ENCODE data around the gene ERFL. TPM values are rescaled to one million over a fixed set of nuclear protein-coding genes. Genes with fewer than 3 reads are reported as not detected.

ERFL gene
- total RNA-seq, 1 donor from 2014 or later, result not detected

DNA sequence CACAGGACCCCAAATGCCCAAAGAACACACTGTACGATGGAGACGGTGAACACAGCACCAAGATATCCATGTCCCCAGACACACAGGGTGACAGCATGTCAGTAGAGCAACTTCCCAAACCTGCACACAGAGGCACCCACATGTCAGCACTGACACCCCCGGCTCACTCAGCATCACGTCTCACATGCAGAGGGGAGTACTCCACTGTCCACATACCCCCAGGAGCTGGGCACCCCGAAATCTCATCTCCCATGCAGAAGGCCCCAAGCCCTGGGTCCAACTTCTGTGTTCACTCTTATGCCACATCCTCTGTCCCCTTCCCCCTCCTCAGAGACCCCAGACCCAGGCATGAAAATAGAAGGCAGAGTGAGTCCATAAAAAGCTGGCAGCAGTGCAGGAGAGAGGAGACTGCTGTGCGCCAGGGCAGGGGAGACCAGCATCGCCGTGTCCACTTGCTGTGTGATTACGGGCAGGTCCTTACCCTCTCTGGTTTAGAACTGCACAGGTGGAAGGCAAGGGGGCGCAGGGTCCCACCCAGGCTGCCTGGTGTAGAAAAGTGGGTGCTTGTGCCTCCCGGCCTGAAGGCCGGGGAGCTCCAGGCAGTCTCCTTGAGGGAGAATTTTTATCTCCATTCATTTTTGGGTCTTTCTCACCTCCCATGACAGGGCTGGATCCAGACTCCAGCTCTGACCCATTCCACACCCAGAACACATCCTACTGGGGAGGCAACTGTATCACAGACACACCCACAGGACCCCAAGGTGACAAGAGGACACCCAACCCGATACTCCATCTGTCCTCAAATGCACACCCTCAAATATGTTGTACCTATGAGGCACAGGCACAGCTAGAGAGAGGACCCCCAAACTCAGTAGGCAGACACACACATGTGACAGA, 17.0 kb downstream of the ERFL start:
- Histone ChIP-seq H3K4me3 (ENCODE audit: low read depth, low read length) (no peak overlapping the region), H3K36me3 (ENCODE audit: control insufficient read depth, insufficient read depth, low read length) (no peaks in the 10 kb centered on the region), H3K27me3 (ENCODE audit: control insufficient read depth, insufficient read depth, low read length) (peaks cover 57% of the 10 kb centered on the region)
- no peak for DNase-seq (ENCODE audit: low read depth)
- TF ChIP-seq, protein P1, sequence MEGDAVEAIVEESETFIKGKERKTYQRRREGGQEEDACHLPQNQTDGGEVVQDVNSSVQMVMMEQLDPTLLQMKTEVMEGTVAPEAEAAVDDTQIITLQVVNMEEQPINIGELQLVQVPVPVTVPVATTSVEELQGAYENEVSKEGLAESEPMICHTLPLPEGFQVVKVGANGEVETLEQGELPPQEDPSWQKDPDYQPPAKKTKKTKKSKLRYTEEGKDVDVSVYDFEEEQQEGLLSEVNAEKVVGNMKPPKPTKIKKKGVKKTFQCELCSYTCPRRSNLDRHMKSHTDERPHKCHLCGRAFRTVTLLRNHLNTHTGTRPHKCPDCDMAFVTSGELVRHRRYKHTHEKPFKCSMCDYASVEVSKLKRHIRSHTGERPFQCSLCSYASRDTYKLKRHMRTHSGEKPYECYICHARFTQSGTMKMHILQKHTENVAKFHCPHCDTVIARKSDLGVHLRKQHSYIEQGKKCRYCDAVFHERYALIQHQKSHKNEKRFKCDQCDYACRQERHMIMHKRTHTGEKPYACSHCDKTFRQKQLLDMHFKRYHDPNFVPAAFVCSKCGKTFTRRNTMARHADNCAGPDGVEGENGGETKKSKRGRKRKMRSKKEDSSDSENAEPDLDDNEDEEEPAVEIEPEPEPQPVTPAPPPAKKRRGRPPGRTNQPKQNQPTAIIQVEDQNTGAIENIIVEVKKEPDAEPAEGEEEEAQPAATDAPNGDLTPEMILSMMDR (IDR thresholded peaks at IDR 0.05; ENCODE audit: insufficient read depth, low read length, poor library complexity, severe bottlenecking), result no peak

DNA sequence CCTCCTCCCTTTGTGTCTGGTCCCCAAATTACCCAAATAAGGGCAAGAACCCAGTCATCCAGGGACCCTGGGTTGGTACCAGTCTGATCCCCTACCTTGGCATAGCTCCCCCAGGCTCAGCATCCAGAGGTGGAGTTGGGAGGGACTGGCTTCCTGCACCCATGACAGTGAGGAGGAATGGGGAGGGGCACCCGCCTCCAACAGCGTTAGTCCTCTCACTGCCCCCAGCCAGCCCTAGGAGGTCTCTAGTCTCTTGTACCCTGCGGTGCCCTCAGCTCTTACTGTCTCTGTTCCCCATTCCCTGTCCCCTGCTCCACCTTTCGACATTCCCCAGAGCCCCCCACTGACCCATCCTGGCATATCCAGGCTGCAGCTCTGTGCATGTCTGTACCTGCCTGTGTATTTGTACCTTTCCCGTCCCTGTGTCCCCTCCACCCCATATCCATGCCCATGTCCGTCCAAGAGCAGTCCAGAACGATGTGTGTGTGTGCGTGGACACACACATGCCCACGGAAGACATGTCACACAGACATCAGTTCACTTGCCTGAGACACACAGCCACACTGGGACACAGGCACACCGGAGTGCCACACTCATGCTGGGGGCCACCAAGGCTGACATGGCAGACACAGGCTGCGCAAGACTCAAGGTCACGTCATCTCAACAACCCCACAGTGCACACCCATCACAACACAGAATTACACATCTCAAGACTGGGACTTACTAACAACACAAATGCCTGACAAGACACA, 17.8 kb downstream of the ERFL start:
- TF ChIP-seq, protein P1 (IDR thresholded peaks at IDR 0.05; ENCODE audit: insufficient read depth, low read length, poor library complexity, severe bottlenecking), result no peak
- no peak for DNase-seq (ENCODE audit: low read depth)
- H3K4me3 ChIP-seq (ENCODE audit: low read depth, low read length), result no peak overlapping the region
- H3K27me3 ChIP-seq (ENCODE audit: control insufficient read depth, insufficient read depth, low read length), result peaks cover 50% of the 10 kb centered on the region
- H3K36me3 ChIP-seq (ENCODE audit: control insufficient read depth, insufficient read depth, low read length), result no peaks in the 10 kb centered on the region

DNA sequence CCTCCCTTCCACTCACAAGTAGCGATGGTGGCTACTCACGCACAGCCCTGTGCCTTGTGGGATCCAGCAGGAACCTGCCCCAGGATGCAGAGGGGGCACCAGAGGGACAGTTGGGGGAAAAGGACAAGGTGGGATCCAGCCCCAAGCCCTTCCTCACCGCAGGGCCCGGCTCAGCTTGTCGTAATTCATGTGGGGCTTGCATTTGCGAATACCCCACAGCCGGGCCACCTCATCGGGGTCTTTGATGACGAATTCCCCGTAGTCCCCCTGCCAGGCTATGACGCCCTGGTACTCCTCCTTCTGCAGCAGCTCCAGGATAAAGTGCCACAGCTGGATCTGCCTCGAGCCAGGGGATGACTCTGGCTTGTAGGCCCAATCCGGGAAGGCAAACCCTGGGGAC, 18.5 kb downstream of the ERFL start:
- Histone ChIP-seq H3K4me3 (ENCODE audit: low read depth, low read length) (no peak overlapping the region), H3K27me3 (ENCODE audit: control insufficient read depth, insufficient read depth, low read length) (peaks cover 45% of the 10 kb centered on the region), H3K36me3 (ENCODE audit: control insufficient read depth, insufficient read depth, low read length) (no peaks in the 10 kb centered on the region)
- DNase-seq (ENCODE audit: low read depth), result no peak
- TF ChIP-seq, protein P1 (IDR thresholded peaks at IDR 0.05; ENCODE audit: insufficient read depth, low read length, poor library complexity, severe bottlenecking), result no peak

GRCh38 chr19:41908724-41909464, 19.4 kb downstream of the ERFL start:
- TF ChIP-seq, protein P1 (IDR thresholded peaks at IDR 0.05; ENCODE audit: insufficient read depth, low read length, poor library complexity, severe bottlenecking), result no peak
- no peaks in the 10 kb centered on the region for H3K36me3 ChIP-seq (ENCODE audit: control insufficient read depth, insufficient read depth, low read length)
- DNase-seq (ENCODE audit: low read depth), result no peak
- peaks cover 40% of the 10 kb centered on the region for H3K27me3 ChIP-seq (ENCODE audit: control insufficient read depth, insufficient read depth, low read length)
- H3K4me3 ChIP-seq (ENCODE audit: low read depth, low read length), result no peak overlapping the region

GRCh38 chr19:41907994-41908615, 20.1 kb downstream of the ERFL start:
- Histone ChIP-seq H3K27me3 (ENCODE audit: control insufficient read depth, insufficient read depth, low read length) (peaks cover 32% of the 10 kb centered on the region), H3K36me3 (ENCODE audit: control insufficient read depth, insufficient read depth, low read length) (no peaks in the 10 kb centered on the region), H3K4me3 (ENCODE audit: low read depth, low read length) (no peak overlapping the region)
- TF ChIP-seq, protein P1 (IDR thresholded peaks at IDR 0.05; ENCODE audit: insufficient read depth, low read length, poor library complexity, severe bottlenecking), result no peak
- DNase-seq (ENCODE audit: low read depth), result no peak
